Gastrocnemius medialis (tissue), 4 donors: Measurements from ENCODE around the gene PAPSS2. TPM values are rescaled to one million over a fixed set of nuclear protein-coding genes. Genes with fewer than 3 reads are reported as not detected.
"Not testable (repeated sequence)": the region's sequence is repeated elsewhere in the genome, so short reads cannot be mapped to it uniquely, and the experiment has no call there.

ENCODE experiments used
- ATAC-seq, 2 donors: fragments of 150-250 bp; one replicate each; pipeline ENCODE4 v1.9.1; 2016
- DNase-seq, 2 donors: peaks; one replicate each; pipeline ENCODE4 v3.0.0-alpha.2; 2019
- H3K27ac ChIP-seq, 4 donors: fragments of 200-600 bp; sonication (generic); 1 replicate in 1 of 4; 2 replicates in 3 of 4; pipeline ENCODE4 v1.5.1; 2016 to 2018; ENCODE audit warnings: mild to moderate bottlenecking in 2 of 4, moderate library complexity in 1 of 4
- H3K27me3 ChIP-seq, 3 donors: fragments of 200-600 bp; sonication (generic) in 2 of 3; 1 replicate in 1 of 3; 2 replicates in 2 of 3; pipeline versions ENCODE4 v1.5.1 to v1.6.0; 2016 to 2019; ENCODE audit warnings: mild to moderate bottlenecking in 1 of 3, moderate library complexity in 1 of 3
- H3K36me3 ChIP-seq, 2 donors: fragments of 200-600 bp; sonication (generic) in 1 of 2; one replicate each; pipeline ENCODE4 v1.5.1; 2017 to 2018
- H3K4me1 ChIP-seq, 2 donors: fragments of 200-600 bp; sonication (generic) in 1 of 2; one replicate each; pipeline ENCODE4 v1.5.1; 2016 to 2017; ENCODE audit warnings: mild to moderate bottlenecking in 2 of 2
- H3K4me3 ChIP-seq, 4 donors: fragments of 200-600 bp; sonication (generic) in 3 of 4; 1 replicate in 1 of 4; 2 replicates in 3 of 4; pipeline ENCODE4 v1.5.1; 2016 to 2019; ENCODE audit warnings: mild to moderate bottlenecking in 2 of 4
- H3K9me3 ChIP-seq, 3 donors: fragments of 200-600 bp; sonication (generic) in 2 of 3; 1 replicate in 1 of 3; 2 replicates in 2 of 3; pipeline ENCODE4 v1.5.1; 2016 to 2019
- POLR2A ChIP-seq, 2 donors: fragments of 450-650 bp; IDR thresholded peaks; one replicate each; pipeline ENCODE4 v1.6.1; 2017; ENCODE audit warnings: antibody characterized with exemption in 2 of 2, mild to moderate bottlenecking in 2 of 2, moderate library complexity in 2 of 2
- in situ Hi-C, 4 donors: fragments of 200-750 bp; cut with MboI; loops; one replicate each; pipeline versions ENCODE4 v1.15.0 to v1.8.0; 2017; ENCODE audit warnings: low sequenced_read_pairs in 4 of 4
- intact Hi-C: fragments of 100-400 bp; cut with DNase I; formaldehyde crosslinking; loops from one replicate; pipeline ENCODE4 v1.15.1; 2023; ENCODE audit warnings: low total_unique reads
- total RNA-seq, 4 donors: library from RNA; depleted of rRNA; stranded (reverse); fragments of >200 nt; gene quantifications; one replicate each; pipeline versions ENCODE4 v1.1.0 to v1.2.3, GENCODE V29; 2016
- TF ChIP-seq, protein P1 (sequence below), 5 experiments: fragments of 450-650 bp in 3 of 5; fragments of 200-600 bp in 2 of 5; sonication (generic) in 2 of 5; IDR thresholded peaks in 4 of 5; conservative IDR thresholded peaks in 1 of 5; 1 replicate in 4 of 5; 2 replicates in 1 of 5; pipeline ENCODE4 v1.5.1; 2016 to 2019; ENCODE audit warnings: antibody characterized with exemption in 5 of 5, mild to moderate bottlenecking in 3 of 5, moderate library complexity in 3 of 5

PAPSS2 gene
- total RNA-seq, 4 donors from 2014 or later = 2.7 to 8.7 (median 6.8) TPM

DNA sequence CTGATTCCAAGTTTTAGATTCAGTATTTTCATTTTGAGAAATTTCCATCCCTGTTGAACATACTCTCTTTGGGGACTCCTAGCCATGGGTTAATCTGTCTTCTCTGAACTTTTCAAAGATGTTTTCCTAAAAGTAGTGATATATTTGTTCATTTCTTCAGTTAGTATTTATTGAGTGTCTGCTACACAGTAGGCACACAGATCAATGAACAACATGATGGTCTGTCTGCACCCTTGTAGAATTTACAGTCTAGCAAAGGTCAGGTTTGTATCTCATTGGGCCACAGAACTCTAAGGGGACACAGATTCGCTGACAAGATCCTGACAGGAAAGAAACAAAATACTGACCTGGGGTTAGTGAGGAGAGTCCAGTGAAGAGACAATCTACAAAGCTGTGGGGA, 42.2 kb upstream of the PAPSS2 start:
- intact Hi-C loops = no loop called here
- H3K4me1 ChIP-seq = no peaks in the 10 kb centered on the region
- TF ChIP-seq, protein P1, sequence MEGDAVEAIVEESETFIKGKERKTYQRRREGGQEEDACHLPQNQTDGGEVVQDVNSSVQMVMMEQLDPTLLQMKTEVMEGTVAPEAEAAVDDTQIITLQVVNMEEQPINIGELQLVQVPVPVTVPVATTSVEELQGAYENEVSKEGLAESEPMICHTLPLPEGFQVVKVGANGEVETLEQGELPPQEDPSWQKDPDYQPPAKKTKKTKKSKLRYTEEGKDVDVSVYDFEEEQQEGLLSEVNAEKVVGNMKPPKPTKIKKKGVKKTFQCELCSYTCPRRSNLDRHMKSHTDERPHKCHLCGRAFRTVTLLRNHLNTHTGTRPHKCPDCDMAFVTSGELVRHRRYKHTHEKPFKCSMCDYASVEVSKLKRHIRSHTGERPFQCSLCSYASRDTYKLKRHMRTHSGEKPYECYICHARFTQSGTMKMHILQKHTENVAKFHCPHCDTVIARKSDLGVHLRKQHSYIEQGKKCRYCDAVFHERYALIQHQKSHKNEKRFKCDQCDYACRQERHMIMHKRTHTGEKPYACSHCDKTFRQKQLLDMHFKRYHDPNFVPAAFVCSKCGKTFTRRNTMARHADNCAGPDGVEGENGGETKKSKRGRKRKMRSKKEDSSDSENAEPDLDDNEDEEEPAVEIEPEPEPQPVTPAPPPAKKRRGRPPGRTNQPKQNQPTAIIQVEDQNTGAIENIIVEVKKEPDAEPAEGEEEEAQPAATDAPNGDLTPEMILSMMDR (IDR thresholded peaks at IDR 0.05 in 4 of 5, conservative IDR thresholded peaks at IDR 0.05 in 1 of 5) = no peak
- TF ChIP-seq POLR2A (IDR thresholded peaks at IDR 0.05) = no peak
- no peaks in the 10 kb centered on the region for H3K27me3 ChIP-seq
- ATAC-seq (no peak), DNase-seq (no peak)
- no peaks in the 10 kb centered on the region for H3K9me3 ChIP-seq
- in situ Hi-C loops = no loop called here
- H3K4me3 ChIP-seq = no peak overlapping the region
- no peak overlapping the region for H3K27ac ChIP-seq
- no peaks in the 10 kb centered on the region for H3K36me3 ChIP-seq

DNA sequence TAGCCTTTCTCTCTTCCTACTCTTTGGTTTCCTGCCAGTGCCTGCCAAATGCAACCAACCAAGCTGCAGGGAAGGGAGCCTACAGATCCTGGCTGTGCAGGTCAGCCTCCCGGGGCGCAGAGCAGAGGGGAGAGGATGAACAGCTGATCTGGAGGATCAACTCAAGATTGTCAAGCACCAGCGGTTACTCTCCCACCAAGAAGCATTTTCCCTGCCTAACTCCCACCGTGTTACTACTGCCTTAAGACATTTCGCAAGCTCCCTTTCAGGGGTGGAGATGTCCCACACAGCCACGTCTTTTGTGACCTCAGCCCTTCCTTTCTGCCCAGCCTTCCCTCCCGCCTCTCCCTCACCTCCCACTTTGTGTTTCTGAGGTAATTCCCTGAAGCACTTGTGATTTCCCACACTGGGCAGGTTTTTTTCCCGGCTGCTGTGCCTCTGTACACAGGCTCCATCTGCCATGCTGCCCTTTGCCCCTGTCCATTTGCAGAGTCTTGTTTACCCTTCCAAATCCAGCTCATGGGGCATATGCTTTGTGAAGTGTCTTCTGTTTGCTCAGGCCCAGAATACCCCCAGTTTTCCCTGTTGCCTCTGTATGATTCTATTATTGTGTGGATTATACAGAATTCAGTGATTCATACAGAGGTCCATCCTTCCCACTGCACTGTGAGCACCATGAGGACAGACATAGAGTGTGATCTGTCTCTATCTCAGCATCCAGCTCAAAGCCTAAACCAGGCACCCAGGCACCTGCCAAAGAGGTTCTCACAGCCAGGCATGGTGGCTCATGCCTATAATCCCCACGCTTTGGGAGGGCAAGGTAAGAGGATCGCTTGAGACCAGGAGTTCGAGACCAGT, 40.9 kb upstream of the PAPSS2 start:
- TF ChIP-seq, protein P1 (IDR thresholded peaks at IDR 0.05 in 4 of 5, conservative IDR thresholded peaks at IDR 0.05 in 1 of 5) = no peak
- Histone ChIP-seq H3K9me3 (no peaks in the 10 kb centered on the region), H3K4me3 (no peak overlapping the region), H3K27me3 (no peaks in the 10 kb centered on the region), H3K36me3 (no peaks in the 10 kb centered on the region), H3K27ac (no peak overlapping the region), H3K4me1 (no peaks in the 10 kb centered on the region)
- intact Hi-C loops = no loop called here
- ATAC-seq (no peak), DNase-seq (no peak)
- in situ Hi-C loops = no loop called here

DNA sequence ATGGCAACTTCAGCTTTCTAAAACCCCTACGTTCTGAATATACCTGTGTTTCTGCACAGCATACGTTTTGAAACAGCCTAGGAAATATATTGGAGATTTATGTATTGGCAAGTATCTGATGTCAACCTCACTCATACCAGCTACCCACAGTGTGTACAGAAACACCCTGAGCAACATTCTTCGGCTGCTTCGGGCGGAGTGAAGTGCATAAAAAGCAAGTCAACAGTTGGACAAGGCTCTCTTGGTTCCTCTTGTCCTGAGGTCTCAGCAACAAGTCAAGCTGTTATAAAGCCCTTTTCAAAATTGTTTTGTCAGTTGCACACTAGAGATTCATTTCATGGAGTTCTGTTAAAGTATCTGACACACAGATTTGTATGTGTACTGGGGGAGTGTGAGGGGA, 40.0 kb upstream of the PAPSS2 start:
- H3K27ac ChIP-seq = no peak overlapping the region
- H3K4me3 ChIP-seq = no peak overlapping the region
- intact Hi-C loops (no loop called here), in situ Hi-C loops (no loop called here)
- TF ChIP-seq, protein P1 (IDR thresholded peaks at IDR 0.05 in 4 of 5, conservative IDR thresholded peaks at IDR 0.05 in 1 of 5) = no peak
- no peaks in the 10 kb centered on the region for H3K27me3 ChIP-seq
- ATAC-seq = no peak
- no peaks in the 10 kb centered on the region for H3K36me3 ChIP-seq
- DNase-seq = no peak
- H3K9me3 ChIP-seq = no peaks in the 10 kb centered on the region
- no peaks in the 10 kb centered on the region for H3K4me1 ChIP-seq

DNA sequence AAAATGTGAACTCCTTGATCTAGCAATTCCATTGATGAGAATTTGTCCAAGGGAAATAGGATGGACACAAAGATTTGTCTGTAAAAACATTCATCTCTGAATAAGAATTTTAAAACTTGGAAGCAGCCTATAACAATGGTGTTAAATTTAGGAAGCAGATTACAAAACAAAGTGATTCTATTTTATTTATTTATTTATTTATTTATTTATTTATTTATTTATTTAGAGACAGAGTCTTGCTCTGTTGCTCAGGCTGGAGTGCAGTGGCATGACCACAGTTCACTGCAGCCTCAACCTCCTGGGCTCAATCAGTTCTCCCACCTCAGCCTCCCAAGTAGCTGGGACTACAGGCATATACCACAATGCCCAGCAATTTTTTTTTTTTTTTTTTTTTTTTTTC, 38.2 kb upstream of the PAPSS2 start:
- in situ Hi-C loops, H3K9me3 ChIP-seq, H3K36me3 ChIP-seq, H3K4me3 ChIP-seq, DNase-seq, H3K27me3 ChIP-seq, intact Hi-C loops, H3K4me1 ChIP-seq, H3K27ac ChIP-seq, ATAC-seq: not testable (repeated sequence)

DNA sequence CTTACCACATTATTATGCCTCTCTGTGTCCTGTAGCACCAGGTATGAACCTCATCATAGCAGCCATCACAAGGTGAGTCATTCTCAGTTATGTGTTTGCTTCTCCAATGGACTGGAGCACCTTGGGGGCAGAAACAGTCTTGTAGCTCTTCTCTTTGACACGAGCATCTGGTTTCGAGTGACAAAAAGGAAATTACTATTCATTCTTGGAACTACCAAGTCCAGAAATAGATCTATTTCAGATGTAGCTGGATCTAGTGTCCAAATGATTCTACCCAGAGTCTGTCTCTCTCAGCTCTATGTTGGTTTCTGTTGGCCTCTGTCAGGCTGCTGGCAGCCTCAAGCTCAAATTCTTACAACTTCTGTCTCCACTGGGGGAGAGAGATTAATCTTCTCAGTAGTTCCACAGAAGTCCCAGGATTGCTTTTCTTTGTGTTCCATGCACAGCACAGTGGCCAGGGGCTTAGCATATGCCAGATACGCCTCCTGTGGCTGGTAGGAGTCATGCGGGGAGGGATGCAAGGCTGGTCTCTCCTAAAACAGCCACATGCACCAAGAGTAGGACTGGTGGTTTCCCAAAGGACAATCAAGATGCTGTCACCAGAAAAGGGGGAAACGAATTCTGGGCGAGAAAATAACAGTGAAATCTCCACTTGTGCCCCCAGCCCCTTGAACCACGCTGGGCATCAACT, 37.2 kb upstream of the PAPSS2 start:
- no peak overlapping the region for H3K4me3 ChIP-seq
- in situ Hi-C loops = no loop called here
- no peaks in the 10 kb centered on the region for H3K9me3 ChIP-seq
- DNase-seq (no peak), ATAC-seq (no peak)
- H3K27me3 ChIP-seq = no peaks in the 10 kb centered on the region
- no peak overlapping the region for H3K27ac ChIP-seq
- TF ChIP-seq, protein P1 (IDR thresholded peaks at IDR 0.05 in 4 of 5, conservative IDR thresholded peaks at IDR 0.05 in 1 of 5) = no peak
- TF ChIP-seq POLR2A (IDR thresholded peaks at IDR 0.05) = no peak
- no peaks in the 10 kb centered on the region for H3K36me3 ChIP-seq
- intact Hi-C loops = no loop called here
- H3K4me1 ChIP-seq = no peaks in the 10 kb centered on the region
